HG02973 (cell line): ENCODE data around the gene HMGCS1.
A peak's percentile ranks its signal among the peaks of the same experiment; 100 is the strongest.
"Not testable (repeated sequence)": the region's sequence is repeated elsewhere in the genome, so short reads cannot be mapped to it uniquely, and the experiment has no call there.

Experiments
- ATAC-seq: cut with Tn5 transposase; IDR thresholded peaks from one replicate; pipeline ENCODE4 v1.9.1; 2021; ENCODE audit warnings: moderate library complexity; ENCODE audit not compliant: unreplicated experiment

HMGCS1 gene

GRCh38 chr5:43312699-43313034, 545 bp downstream of the HMGCS1 start:
- peak; percentile 3 for ATAC-seq

- ATAC-seq: no peak
Measured at GRCh38 chr5:43312076-43312661, 1.0 kb downstream of the HMGCS1 start.

GRCh38 chr5:43309637-43310036, 3.6 kb downstream of the HMGCS1 start:
- no peak for ATAC-seq

- no peak for ATAC-seq
Measured at GRCh38 chr5:43309122-43309521, 4.1 kb downstream of the HMGCS1 start.

- not testable (repeated sequence) for ATAC-seq
Measured at GRCh38 chr5:43306954-43307353, 6.3 kb downstream of the HMGCS1 start.

- peak; percentile 49 for ATAC-seq
Measured at GRCh38 chr5:43305948-43306565, 7.2 kb downstream of the HMGCS1 start.

- ATAC-seq: peak; percentile 54
Measured at GRCh38 chr5:43304525-43304924, 8.7 kb downstream of the HMGCS1 start.

- no peak for ATAC-seq
Measured at GRCh38 chr5:43303242-43303641, 10.0 kb downstream of the HMGCS1 start.

- no peak for ATAC-seq
Measured at GRCh38 chr5:43302481-43302880, 10.7 kb downstream of the HMGCS1 start.

GRCh38 chr5:43301653-43302091, 11.5 kb downstream of the HMGCS1 start:
- no peak for ATAC-seq

GRCh38 chr5:43300112-43300511, 13.1 kb downstream of the HMGCS1 start:
- no peak for ATAC-seq

GRCh38 chr5:43298443-43298842, 14.8 kb downstream of the HMGCS1 start:
- ATAC-seq: no peak

GRCh38 chr5:43296835-43297234, 16.4 kb downstream of the HMGCS1 start:
- no peak for ATAC-seq

- ATAC-seq: no peak
Measured at GRCh38 chr5:43295202-43295601, 18.0 kb downstream of the HMGCS1 start.

GRCh38 chr5:43294226-43294625, 19.0 kb downstream of the HMGCS1 start:
- ATAC-seq: no peak

- ATAC-seq: no peak
Measured at GRCh38 chr5:43290726-43291125, 22.5 kb downstream of the HMGCS1 start.

- no peak for ATAC-seq
Measured at GRCh38 chr5:43288269-43288831, 24.9 kb downstream of the HMGCS1 start.

- no peak for ATAC-seq
Measured at GRCh38 chr5:43287493-43287892, 25.7 kb downstream of the HMGCS1 start.

GRCh38 chr5:43286623-43287022, 26.6 kb downstream of the HMGCS1 start:
- no peak for ATAC-seq

- no peak for ATAC-seq
Measured at GRCh38 chr5:43281840-43282658, 31.2 kb downstream of the HMGCS1 start.

- no peak for ATAC-seq
Measured at GRCh38 chr5:43279548-43280274, 33.5 kb downstream of the HMGCS1 start.
